Umbilical cord (tissue), 2 donors: ENCODE results near the gene TSPAN32. TPM values are rescaled to one million over a fixed set of nuclear protein-coding genes. Genes with fewer than 3 reads are reported as not detected.
"Not testable (repeated sequence)": the region's sequence is repeated elsewhere in the genome, so short reads cannot be mapped to it uniquely, and the experiment has no call there.

Experiments
- DNase-seq: peaks from one replicate; pipeline ENCODE4 v3.0.0-alpha.2; 2015; ENCODE audit warnings: low spot score
- total RNA-seq: library from RNA; depleted of rRNA; stranded (reverse); fragments of >200 nt; gene quantifications from one replicate; pipeline ENCODE4 v1.2.3, GENCODE V29; 2014; ENCODE audit warnings: low replicate concordance; ENCODE audit not compliant: insufficient read depth

Gene TSPAN32
- total RNA-seq, 1 donor from 2014 or later, result 1.7 TPM

GRCh38 chr11:2363577-2364370, 62.0 kb downstream of the TSPAN32 start:
- DNase-seq, result no peak

- DNase-seq, result not testable (repeated sequence)
These were observed 62.6 kb downstream of the TSPAN32 start for GRCh38 chr11:2364386-2364785.

DNA sequence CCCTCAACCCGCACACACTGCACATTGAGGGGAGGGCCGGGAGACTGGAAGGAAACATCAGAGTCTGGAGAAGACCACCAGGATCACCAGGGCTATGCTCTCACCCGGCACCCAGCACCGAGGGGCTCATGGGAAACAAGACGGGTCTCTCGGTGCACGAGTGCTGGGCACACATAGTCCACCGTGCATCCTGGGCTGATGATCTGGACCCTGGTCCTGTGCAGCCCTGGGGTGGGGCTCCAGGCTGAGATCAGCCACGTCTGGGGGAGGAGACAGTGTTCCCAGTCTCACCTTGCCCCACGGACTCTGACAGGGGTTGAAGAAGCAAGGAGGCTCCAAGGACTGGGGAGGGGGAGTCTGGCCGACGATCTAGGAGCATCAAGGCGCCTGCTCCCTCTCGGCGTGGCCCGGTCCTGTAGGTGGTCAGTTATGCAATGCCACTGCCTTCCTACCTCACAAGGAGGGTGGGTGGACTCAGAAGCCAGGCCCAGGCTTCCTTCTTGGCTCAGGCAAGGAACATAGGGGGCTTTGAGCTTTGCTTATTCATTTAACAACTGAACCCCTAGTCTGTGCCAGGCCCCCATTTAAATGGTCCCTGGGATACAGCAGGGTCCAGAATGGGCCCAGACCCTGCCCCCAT, 63.9 kb downstream of the TSPAN32 start:
- no peak for DNase-seq

- DNase-seq, result no peak
These were observed 64.5 kb downstream of the TSPAN32 start for GRCh38 chr11:2366276-2366675.

DNA sequence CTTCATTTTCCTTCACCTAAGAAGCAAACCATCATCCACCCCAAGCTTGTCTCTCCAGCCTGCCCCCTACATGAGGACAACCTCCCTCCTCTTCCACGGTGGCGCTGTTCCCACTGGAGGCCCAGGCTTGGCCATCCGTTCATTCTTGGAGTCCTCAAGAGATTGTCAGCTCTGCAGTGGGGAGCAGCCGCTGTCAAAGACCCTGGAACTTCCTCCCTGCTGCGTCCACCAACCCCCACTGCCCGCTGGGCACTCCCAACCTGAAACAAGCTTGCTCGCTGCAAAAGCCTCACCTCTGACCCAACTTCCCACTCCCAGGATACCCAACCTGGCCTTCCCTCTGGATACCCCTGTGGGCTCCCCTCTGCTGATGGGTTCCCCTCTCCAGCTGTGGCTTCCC, 64.9 kb downstream of the TSPAN32 start:
- DNase-seq, result no peak

GRCh38 chr11:2367266-2368160, 65.7 kb downstream of the TSPAN32 start:
- DNase-seq, result no peak

Other genes with a start within 250 kb of the TSPAN32 start
- 2,215 TPM for gene IGF2, start 162.6 kb upstream of the TSPAN32 start, total RNA-seq
- not detected for gene INS, start 140.8 kb upstream of the TSPAN32 start, total RNA-seq
- gene TH, start 130.2 kb upstream of the TSPAN32 start, total RNA-seq, result not detected
- gene ASCL2, start 31.4 kb upstream of the TSPAN32 start, total RNA-seq, result 2.4 TPM
- 0.96 TPM for gene C11orf21, start 95 bp upstream of the TSPAN32 start, total RNA-seq
- gene CD81, start 75.3 kb downstream of the TSPAN32 start, total RNA-seq, result 160 TPM
- gene TSSC4, start 98.7 kb downstream of the TSPAN32 start, total RNA-seq, result 17.6 TPM
- not detected for gene TRPM5, start 142.5 kb downstream of the TSPAN32 start, total RNA-seq
- gene KCNQ1, start 143.0 kb downstream of the TSPAN32 start, total RNA-seq, result 7.9 TPM